HepG2 (cell line): Measurements from ENCODE around the gene MDP1. TPM values are rescaled to one million over a fixed set of nuclear protein-coding genes. Genes with fewer than 3 reads are reported as not detected.

Experiments
- KLF9 ChIP-seq: IDR thresholded peaks from 2 replicates; pipeline ENCODE4 v1.6.1; 2016; ENCODE audit warnings: low read depth
- NFRKB ChIP-seq: fragments of 450-650 bp; IDR thresholded peaks from 2 replicates; pipeline ENCODE4 v1.6.1; 2017
- polyA plus RNA-seq, 8 experiments: library from polyadenylated mRNA; depleted of rRNA in 3 of 8; stranded (reverse) in 7 of 8; unstranded in 1 of 8; fragments of >200 nt; fragmentation: Illumina TruSeq in 4 of 8; extraction: Trizol in 4 of 8; gene quantifications; 2 replicates each; pipeline versions ENCODE4 v1.2.1 to v1.2.3, GENCODE V29; 2011 to 2016; ENCODE audit warnings: low read depth in 4 of 8, missing spikeins in 1 of 8, mixed read lengths in 1 of 8; ENCODE audit not compliant: insufficient read depth in 1 of 8
- total RNA-seq, 5 experiments: library from RNA; depleted of rRNA; stranded (reverse); fragments of >200 nt; fragmentation: Illumina TruSeq; extraction: Trizol; gene quantifications; 2 replicates each; pipeline ENCODE4 v1.2.3, GENCODE V29; 2016; ENCODE audit warnings: low read depth in 1 of 5
- TF ChIP-seq, protein P1 (sequence below): sonication (generic); formaldehyde crosslinking; IDR thresholded peaks from 2 replicates; pipeline ENCODE4 v1.4.0; 2020; ENCODE audit warnings: mild to moderate bottlenecking, missing genetic modification reagents

MDP1 gene
- total and polyA plus RNA-seq, 2 of the 13 experiments (the other 11 are each of a cell fraction or from before 2014, with no cell fraction given): 44.1 to 48.7 TPM

DNA sequence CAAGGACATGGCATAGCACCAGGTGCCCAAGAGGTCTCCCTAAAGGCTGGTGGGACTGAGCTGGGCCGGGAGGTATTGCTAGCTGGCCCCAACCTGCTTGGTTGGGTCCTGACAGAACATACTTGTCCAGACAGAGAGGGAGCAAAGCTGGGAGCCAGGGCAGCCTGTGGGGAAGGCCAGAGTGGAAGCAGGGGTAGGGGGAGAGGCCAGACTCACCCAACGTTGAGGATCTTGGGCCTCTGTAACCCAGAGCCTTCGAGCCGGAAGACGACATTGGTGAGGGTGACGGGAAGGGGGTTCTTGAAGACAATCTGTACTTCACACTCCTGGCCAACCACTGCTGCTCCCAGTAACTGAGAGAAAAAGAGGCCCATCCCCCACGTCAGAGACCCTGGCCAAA is 38.1 kb upstream of the MDP1 start (continued):
- TF ChIP-seq, protein P1, sequence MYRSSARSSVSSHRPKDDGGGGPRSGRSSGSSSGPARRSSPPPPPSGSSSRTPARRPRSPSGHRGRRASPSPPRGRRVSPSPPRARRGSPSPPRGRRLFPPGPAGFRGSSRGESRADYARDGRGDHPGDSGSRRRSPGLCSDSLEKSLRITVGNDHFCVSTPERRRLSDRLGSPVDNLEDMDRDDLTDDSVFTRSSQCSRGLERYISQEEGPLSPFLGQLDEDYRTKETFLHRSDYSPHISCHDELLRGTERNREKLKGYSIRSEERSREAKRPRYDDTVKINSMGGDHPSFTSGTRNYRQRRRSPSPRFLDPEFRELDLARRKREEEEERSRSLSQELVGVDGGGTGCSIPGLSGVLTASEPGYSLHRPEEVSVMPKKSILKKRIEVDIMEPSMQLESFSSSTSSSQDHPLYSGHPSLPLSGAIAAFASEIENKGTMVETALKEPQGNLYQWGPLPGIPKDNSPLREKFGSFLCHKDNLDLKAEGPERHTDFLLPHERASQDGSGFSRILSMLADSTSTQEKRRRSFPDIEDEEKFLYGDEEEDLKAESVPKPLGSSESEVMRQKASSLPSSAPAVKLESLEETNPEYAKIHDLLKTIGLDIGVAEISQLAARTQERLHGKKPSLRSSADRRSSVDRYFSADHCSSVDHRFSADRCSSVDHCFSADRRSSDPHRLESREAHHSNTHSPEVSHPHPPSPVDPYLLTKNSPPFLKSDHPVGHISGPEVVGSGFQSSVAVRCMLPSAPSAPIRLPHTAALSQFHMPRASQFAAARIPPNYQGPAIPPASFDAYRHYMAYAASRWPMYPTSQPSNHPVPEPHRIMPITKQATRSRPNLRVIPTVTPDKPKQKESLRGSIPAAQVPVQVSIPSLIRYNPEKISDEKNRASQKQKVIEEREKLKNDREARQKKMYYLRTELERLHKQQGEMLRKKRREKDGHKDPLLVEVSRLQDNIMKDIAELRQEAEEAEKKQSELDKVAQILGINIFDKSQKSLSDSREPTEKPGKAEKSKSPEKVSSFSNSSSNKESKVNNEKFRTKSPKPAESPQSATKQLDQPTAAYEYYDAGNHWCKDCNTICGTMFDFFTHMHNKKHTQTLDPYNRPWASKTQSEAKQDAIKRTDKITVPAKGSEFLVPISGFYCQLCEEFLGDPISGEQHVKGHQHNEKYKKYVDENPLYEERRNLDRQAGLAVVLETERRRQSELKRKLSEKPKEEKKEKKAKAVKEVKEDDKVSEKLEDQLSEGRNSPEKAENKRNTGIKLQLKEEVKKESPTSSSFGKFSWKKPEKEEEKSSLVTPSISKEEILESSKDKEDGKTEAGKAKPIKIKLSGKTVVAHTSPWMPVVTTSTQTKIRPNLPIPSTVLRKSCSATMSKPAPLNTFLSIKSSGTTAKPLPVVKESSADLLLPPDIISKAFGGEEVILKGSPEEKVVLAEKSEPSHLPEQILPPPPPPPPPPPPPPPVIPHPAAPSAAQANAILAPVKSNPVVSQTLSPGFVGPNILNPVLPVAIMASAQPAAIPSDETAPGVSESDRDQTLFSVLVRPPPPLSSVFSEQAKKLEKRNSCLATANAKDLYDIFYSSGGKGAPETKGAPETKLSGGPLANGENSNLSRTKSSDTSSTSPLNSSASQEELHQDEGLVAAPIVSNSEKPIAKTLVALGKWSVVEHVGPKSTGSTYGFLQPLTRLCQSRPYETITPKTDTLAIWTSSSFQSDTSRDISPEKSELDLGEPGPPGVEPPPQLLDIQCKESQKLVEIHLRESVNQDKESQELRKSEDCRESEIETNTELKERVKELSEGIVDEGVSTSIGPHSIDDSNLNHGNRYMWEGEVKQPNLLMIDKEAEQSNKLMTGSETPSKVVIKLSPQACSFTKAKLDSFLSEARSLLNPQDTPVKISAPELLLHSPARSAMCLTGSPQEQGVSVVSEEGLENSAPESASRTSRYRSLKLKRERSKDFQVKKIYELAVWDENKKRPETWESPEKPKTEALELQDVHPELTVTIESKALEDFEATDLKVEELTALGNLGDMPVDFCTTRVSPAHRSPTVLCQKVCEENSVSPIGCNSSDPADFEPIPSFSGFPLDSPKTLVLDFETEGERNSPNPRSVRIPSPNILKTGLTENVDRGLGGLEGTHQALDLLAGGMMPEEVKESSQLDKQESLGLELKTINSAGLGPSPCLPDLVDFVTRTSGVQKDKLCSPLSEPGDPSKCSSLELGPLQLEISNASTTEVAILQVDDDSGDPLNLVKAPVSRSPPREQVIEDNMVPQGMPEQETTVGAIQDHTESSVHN (CRISPR knock-in tag): no peak
- TF ChIP-seq NFRKB (no peak), KLF9 (no peak)
